K562 (cell line): ENCODE results near the gene ADRB2.

Experiments
- PCBP1 ChIP-seq: fragments of 200-400 bp; formaldehyde crosslinking; IDR thresholded peaks from 2 replicates; pipeline ENCODE4 v1.6.1; 2018; ENCODE audit warnings: mild to moderate bottlenecking, low read depth, low read length; ENCODE audit not compliant: poor library complexity, severe bottlenecking
- POLR2G ChIP-seq: fragments of 200-400 bp; formaldehyde crosslinking; IDR thresholded peaks from 2 replicates; pipeline ENCODE4 v1.6.1; 2017; ENCODE audit warnings: low read depth, mild to moderate bottlenecking, antibody characterized with exemption, low read length, moderate library complexity

- TF ChIP-seq POLR2G (no peak), PCBP1 (no peak)
Observed at GRCh38 chr5:148792744-148793143, 33.7 kb upstream of the ADRB2 start.
